OCI-M2 (cell line): ENCODE measurements around the gene RIPK3.
A peak's percentile ranks its signal among the peaks of the same experiment; 100 is the strongest.

ENCODE experiments used
- DNase-seq: peaks from one replicate; lab custom pipeline; 2025; ENCODE audit not compliant: unreplicated experiment; lab: John Stamatoyannopoulos, UW

RIPK3 gene

GRCh38 chr14:24307575-24308341 lies 32.0 kb downstream of the RIPK3 start, which contains the start of gene CIDEB:
TSS of gene CIDEB (minus strand) at chr14:24307977. CDS start at chr14:24307858, 119 bp downstream.
- DNase-seq, result no peak

- no peak for DNase-seq
These were observed 32.6 kb downstream of the RIPK3 start for GRCh38 chr14:24307156-24307574.

- no peak for DNase-seq
These were observed 35.8 kb downstream of the RIPK3 start for GRCh38 chr14:24304019-24304387.

GRCh38 chr14:24300326-24300980 lies 39.3 kb downstream of the RIPK3 start:
- DNase-seq, result no peak

- peak; percentile 70 for DNase-seq
These were observed 40.3 kb downstream of the RIPK3 start, which contains the start of the genes DHRS1 and NOP9 for GRCh38 chr14:24299255-24300191. TSS of gene DHRS1 (minus strand) at chr14:24299780. CDS start at chr14:24299106, 674 bp downstream. TSS of gene NOP9 (plus strand) at chr14:24299850. CDS start at chr14:24299955, 105 bp downstream.

GRCh38 chr14:24298892-24299254 lies 40.9 kb downstream of the RIPK3 start:
- DNase-seq, result no peak

GRCh38 chr14:24297190-24297964 lies 42.4 kb downstream of the RIPK3 start:
- DNase-seq, result no peak

- DNase-seq, result no peak
These were observed 43.2 kb downstream of the RIPK3 start for GRCh38 chr14:24296341-24297157.

GRCh38 chr14:24293525-24293924 lies 46.3 kb downstream of the RIPK3 start:
- no peak for DNase-seq

GRCh38 chr14:24292118-24292807 lies 47.5 kb downstream of the RIPK3 start:
- no peak for DNase-seq

GRCh38 chr14:24291446-24292117 lies 48.2 kb downstream of the RIPK3 start:
- no peak for DNase-seq

GRCh38 chr14:24290746-24291145 lies 49.0 kb downstream of the RIPK3 start:
- no peak for DNase-seq

- no peak for DNase-seq
These were observed 50.0 kb downstream of the RIPK3 start for GRCh38 chr14:24289649-24290280.

- no peak for DNase-seq
These were observed 52.8 kb downstream of the RIPK3 start for GRCh38 chr14:24286996-24287395.
